NCI-H1105 (cell line): Measurements from ENCODE around the gene ARHGDIB.

Experiments used
- DNase-seq: peaks from one replicate; lab custom pipeline; 2025; lab: John Stamatoyannopoulos, UW

ARHGDIB gene

GRCh38 chr12:14961466-14962152 lies at the start of gene ARHGDIB:
Gene ARHGDIB (minus strand): TSS chr12:14961601. CDS start chr12:14950712, 10,889 bp downstream.
- no peak for DNase-seq

DNA sequence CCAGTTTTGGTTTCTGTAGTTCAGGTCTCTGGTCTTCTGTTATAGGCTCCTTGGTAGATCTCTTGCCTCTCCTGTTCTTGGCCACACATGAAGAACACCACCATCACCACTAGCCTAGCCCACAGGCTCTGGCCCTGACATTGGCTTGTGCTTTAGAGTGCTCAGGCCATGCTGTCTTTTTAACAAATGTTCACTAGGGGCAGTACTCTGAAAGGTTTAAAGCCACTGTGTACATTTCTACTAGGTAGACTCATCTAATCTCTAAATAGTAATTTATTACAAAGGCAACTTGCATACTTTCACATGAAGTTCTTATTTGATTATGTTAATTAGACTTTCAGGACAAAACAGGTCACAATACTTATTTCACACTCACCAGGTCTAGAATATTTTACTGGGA lies 49.8 kb upstream of the ARHGDIB start:
- DNase-seq: no peak

DNA sequence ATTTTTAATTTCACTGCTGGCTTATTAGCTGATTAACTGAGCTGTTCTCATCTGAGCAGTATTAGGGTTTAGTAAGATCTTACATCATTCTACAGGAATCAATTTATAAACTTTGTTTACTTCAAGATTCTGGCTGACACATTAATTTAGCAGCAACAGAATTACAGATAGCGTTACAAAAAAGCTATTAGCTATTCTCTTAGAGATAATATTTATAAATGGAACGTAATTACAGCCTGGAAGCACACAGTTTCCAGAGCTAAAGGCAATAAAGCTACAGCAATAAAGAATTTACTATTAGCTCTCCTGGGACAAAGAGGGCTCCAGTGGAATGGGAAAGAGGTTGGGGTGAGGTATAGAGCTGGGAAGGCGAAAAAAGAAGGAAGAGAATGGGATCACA lies 46.1 kb upstream of the ARHGDIB start:
- no peak for DNase-seq

- DNase-seq: peak; percentile 62
Observed at GRCh38 chr12:15005064-15005463, 43.7 kb upstream of the ARHGDIB start.

DNA sequence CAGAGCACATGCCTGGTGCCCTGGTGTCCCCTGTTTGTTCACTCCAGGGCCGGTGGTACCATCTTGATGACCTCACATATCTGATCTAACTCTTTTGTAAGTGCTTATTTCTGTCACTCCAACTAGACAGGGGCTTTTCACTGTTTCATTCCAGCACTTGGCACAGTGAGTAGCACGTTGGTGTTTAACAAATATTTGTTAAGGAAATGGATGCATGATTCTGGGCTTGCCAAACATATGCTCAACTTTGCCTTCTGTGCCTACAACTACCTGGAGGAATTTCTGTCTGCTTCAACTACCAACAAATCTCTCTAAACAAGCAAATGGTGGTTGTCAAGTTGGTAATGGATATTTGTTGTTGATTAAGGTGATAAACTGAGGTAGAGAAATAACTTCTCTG lies 43.0 kb upstream of the ARHGDIB start:
- no peak for DNase-seq

DNA sequence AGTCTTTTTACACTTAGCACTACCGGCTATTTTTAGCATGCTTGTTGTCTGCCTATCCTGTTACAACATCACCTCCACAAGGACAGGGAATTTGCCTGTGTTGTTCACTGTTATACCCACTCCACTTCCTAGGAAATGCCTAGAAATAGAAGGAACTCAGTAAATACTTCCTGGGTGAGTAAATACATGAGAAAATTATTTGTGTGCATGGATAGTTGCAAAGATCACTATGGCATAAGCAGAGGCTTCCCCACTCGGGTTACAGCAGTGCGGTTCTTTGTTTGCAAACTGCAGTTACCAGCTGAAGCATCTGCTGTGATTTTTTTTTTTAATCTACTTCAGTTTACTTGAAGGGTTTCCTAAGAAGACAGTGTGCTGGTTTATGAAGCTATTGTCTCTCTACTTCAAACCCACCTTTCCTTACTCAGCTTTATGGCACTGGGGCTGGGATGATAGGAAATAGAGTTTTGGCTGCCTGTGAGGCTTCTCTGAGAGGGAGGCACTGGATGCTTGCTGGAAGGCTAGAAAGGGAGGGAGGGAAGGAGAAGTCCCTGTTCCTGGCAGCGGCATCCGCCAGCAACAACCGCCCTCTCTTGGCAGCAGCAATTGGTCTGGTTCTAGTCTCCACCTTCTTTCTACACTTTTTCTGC lies 40.5 kb upstream of the ARHGDIB start:
- no peak for DNase-seq

- DNase-seq: no peak
Observed at GRCh38 chr12:15000575-15000974, 39.2 kb upstream of the ARHGDIB start.

DNA sequence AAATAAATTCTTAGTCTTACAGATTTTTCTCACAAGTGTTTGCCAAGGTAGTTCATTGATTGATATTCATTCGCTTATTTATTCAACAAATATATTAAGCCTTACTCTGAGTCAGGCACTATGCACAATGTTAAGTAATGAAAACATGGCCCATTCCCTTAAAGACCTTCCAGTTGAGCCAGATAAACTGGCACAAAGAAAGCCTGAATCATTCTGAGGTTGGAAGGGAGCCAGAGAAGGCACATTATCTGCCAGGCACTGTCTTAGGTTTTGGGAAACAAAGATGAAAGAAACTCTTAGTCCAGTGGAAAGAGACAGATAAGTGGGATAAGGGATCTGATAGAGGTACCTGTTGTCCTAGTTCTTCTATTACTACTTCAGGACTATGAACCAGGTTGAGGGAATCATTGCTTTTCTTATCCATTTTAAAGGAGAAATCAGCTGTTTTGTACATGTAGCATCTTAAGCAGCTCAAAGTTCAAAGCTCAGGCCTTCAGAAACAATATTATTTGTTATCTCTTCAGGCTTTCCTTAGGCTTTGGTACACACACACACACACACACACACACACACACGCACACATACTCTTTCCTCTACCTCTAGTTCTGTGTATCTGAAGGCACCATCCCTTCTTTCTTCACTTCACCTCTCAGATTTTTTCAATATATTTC lies 38.4 kb upstream of the ARHGDIB start:
- no peak for DNase-seq

- no peak for DNase-seq
Observed at GRCh38 chr12:14999021-14999694, 37.8 kb upstream of the ARHGDIB start.

DNA sequence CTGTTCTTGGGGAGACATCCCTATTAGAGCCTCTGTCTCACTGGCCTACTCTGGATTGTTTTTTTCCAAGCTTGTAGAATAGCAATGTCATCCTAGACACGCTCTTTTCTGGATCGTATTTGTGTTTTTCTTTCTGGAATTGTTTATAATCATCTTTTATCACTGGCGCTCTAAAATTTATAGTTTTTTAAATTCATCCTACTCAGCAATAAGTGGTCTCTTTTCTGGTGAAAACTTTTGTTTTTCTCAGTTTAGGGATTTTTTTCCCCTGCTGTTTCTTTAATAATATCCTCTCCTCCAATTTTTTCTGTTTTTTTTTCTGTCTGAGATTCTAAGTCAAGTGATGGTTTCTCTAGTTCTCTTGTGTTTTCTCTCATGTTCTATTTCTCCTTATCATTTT lies 36.6 kb upstream of the ARHGDIB start:
- no peak for DNase-seq

- peak; percentile 32 for DNase-seq
Observed at GRCh38 chr12:14995583-14996425, 34.4 kb upstream of the ARHGDIB start.

DNA sequence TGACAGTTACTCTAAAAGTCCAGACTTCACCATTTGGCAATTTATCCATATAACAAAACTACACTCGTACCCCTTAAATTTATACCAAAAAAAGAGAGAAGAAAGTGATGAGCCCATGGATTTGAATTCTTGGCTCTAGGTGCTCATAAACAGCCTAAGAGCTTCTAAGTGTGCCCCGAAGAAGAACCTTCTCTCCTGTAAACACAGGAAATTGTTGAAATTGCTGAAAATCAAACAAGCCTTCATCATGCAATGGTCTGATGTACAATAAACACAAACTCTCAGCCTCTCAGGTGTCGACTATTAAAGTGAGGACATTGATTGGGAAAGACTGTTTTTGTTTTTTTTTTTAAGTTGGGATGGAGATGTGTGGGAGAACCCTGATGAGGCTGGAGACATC lies 33.2 kb upstream of the ARHGDIB start:
- no peak for DNase-seq

DNA sequence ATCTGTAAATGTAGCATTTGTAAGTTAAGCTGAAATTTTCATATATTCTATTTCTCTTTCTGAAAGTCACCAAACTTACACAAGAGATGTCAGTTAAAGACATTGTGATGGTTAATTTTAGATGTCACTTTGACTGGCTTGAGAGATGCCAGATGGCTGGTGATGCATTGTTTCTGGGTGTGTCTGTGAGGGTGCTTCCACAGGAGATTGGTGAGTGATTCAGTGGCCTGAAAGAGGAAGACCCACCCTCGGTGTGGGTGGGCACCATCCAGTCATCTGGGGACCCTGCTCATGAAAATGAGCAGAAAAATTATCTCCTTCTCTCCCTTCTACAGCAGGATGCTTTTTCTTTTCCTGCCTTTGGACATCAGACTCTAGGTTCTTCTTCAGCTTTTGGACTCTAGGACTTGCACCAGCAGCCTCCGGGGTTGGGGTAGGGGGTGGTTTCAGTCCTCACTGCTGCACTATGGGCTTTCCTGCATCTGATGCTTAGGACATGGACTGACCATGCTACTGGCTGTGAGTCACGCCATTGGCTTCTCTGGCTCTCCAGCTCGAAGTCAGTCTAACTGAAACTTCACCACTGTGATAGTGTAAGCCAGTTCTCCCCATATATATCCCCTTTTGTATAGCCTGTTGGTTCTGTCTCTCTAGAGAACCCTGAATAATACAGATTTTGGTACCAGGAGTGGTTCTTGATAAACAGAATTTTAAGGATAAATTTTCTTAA lies 32.3 kb upstream of the ARHGDIB start:
- DNase-seq: no peak

- DNase-seq: no peak
Observed at GRCh38 chr12:14993117-14993516, 31.7 kb upstream of the ARHGDIB start.

DNA sequence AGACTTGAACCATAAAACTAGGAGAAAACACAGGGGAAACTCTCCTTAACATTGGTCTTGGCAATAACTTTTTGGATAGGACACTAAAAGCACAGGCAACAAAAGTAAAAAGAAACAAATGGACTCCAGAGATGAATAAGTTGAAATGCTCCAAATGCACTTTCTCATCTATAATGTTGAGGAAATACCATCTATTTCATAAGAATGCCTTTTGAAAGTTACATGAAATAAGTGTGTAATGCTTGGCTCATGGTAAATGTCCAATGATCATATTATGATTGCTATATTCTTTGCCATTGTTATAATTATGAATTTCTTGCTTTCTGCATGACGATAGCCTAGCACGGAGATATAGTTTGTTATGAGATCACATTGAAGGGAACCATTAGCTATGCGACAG lies 31.3 kb upstream of the ARHGDIB start:
- DNase-seq: no peak

GRCh38 chr12:14991069-14991468 lies 29.7 kb upstream of the ARHGDIB start:
- DNase-seq: no peak

DNA sequence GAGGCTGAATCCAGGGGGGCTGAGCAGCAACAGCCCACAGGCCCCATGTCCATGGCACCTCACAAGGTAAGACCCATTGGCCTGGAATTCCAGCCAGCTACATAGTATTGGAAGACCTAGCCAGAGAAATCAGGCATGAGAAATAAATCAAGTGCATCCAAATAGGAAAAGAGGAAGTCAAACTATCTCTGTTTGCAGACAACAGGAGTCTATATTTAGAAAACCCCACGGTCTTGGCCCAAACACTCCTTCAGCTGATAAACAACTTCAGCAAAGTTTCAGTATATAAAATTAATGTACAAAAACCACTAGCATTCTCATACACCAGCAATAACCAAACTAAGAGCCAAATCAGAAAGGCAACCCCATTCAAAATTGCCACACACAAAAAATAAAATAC lies 28.4 kb upstream of the ARHGDIB start:
- DNase-seq: no peak

GRCh38 chr12:14988035-14988434 lies 26.6 kb upstream of the ARHGDIB start:
- DNase-seq: no peak

DNA sequence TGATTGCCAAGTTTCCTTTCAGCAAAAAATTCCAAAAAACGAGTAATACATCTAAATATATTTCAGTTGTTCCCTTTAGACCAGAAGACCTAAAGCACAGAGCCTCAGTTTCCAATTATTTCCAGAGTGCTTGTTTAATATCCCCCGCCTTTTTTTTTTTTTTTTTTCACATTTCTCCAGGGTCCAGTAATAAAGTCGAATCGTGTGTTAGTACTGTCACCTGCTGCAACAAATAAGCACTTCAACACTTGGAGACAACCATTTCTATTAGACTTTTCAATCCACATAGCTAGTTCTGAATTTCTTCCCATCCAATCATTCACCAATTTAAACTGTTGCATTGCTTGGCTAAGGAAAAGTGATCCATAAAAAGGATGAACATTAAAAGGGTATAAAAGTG lies 25.0 kb upstream of the ARHGDIB start:
- DNase-seq: no peak

DNA sequence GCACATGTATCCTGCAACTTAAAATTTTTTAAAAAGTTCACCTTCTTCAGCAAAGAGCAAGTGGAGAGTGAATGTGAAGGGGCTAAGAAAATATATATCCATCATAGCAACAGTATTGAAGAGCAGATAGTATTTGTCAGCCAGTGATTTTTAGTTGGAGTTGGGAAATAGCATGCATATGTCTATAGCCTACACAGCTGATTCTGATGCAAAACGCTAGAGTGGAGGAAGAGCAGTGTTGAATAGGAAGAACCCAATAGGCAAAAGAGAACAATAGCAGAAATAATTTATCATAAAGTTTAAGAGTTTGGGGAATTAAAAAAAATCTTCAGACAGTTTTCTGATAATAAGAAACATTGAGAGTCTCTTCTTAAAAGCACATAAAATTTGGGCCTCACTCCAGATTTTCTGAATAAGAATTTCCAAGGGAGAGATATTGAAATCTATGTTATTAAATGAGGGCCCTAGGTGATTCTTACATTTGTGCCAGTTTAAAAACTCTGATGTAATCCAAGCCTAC lies 23.4 kb upstream of the ARHGDIB start:
- no peak for DNase-seq

DNA sequence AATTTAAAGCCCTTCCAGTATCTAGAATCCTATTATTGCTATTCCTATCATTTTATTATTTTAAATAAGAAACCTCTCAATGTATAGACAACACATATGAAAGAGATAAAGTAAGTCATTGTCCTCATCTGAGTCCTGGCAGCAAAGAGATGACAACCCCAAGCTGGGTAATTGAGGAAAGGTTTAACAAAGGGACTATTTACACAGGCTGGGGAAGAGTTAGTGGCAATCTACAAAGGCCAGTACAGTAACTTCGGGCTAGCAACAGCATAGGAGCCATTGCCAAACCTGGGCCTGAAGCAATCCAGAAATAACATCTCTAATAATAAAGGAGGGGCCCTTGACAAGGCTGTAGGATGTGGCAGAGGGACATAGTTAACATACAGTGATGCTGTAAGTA lies 22.6 kb upstream of the ARHGDIB start:
- DNase-seq: no peak
